Ishikawa (cell line): Measurements from ENCODE around the gene LRRC56.

ENCODE experiments used
- CEBPB ChIP-seq: IDR thresholded peaks from 2 replicates; pipeline ENCODE4 v1.6.1; 2012
- CREB1 ChIP-seq: IDR thresholded peaks from 2 replicates; pipeline ENCODE4 v1.6.1; 2012; ENCODE audit warnings: low read depth
- EGR1 ChIP-seq: IDR thresholded peaks from 2 replicates; pipeline ENCODE4 v1.6.1; 2012
- EP300 ChIP-seq: IDR thresholded peaks from 2 replicates; pipeline ENCODE4 v1.6.1; 2012; ENCODE audit warnings: borderline replicate concordance
- FOXM1 ChIP-seq: IDR thresholded peaks from 2 replicates; pipeline ENCODE4 v1.6.1; 2012; ENCODE audit warnings: low read depth, borderline replicate concordance
- NFIC ChIP-seq: IDR thresholded peaks from 2 replicates; pipeline ENCODE4 v1.6.1; 2012
- TAF1 ChIP-seq: IDR thresholded peaks from 2 replicates; pipeline ENCODE4 v1.6.1; 2012; ENCODE audit warnings: low read depth, mild to moderate bottlenecking
- YY1 ChIP-seq: IDR thresholded peaks from 2 replicates; pipeline ENCODE4 v1.6.1; 2012; ENCODE audit warnings: low read depth
- TF ChIP-seq, protein P1 (sequence below): IDR thresholded peaks from 2 replicates; pipeline ENCODE4 v1.6.1; 2012

- TF ChIP-seq EP300: no peak
- TF ChIP-seq TAF1: no peak
- TF ChIP-seq FOXM1: no peak
- TF ChIP-seq CREB1: no peak
- no peak for TF ChIP-seq NFIC
- TF ChIP-seq YY1: no peak
- no peak for TF ChIP-seq CEBPB
- no peak for TF ChIP-seq EGR1
- TF ChIP-seq, protein P1, sequence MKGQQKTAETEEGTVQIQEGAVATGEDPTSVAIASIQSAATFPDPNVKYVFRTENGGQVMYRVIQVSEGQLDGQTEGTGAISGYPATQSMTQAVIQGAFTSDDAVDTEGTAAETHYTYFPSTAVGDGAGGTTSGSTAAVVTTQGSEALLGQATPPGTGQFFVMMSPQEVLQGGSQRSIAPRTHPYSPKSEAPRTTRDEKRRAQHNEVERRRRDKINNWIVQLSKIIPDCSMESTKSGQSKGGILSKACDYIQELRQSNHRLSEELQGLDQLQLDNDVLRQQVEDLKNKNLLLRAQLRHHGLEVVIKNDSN: no peak
These were observed 3.5 kb upstream of the LRRC56 start for GRCh38 chr11:533586-534395.
